Common myeloid progenitor, CD34-positive (primary cell): Measurements from ENCODE around the gene STUM.

Source experiments
- CTCF ChIA-PET: fragments of 350-600 bp; sonication (Branson Sonifier 250); formaldehyde crosslinking; loops from one replicate; lab custom pipeline; 2021; ENCODE audit warnings: antibody characterized with exemption; lab: Charles Lee
- POLR2A ChIA-PET: fragments of 350-600 bp; sonication (Branson Sonifier 250); formaldehyde crosslinking; loops from one replicate; lab custom pipeline; 2021; ENCODE audit warnings: antibody characterized with exemption; lab: Charles Lee
- DNase-seq, 3 donors: peaks; one replicate each; pipeline versions ENCODE4 v3.0.0 to v3.0.0-alpha.2; 2013
- H3K27ac ChIP-seq, 2 experiments: 1 replicate in 1 of 2; 2 replicates in 1 of 2; pipeline ENCODE4 v1.7.0; 2013; ENCODE audit warnings: inconsistent platforms in 2 of 2, low read length in 2 of 2, mild to moderate bottlenecking in 2 of 2, low read depth in 1 of 2, moderate library complexity in 1 of 2; ENCODE audit not compliant: severe bottlenecking in 2 of 2, insufficient read depth in 1 of 2, poor library complexity in 1 of 2
- H3K27me3 ChIP-seq, 5 experiments: replicated peaks in 2 of 5; 1 replicate in 3 of 5; 2 replicates in 2 of 5; pipeline versions ENCODE4 v1.6.1 to v1.7.0; 2013; ENCODE audit warnings: low read length in 4 of 5, mild to moderate bottlenecking in 2 of 5, moderate library complexity in 2 of 5, inconsistent platforms in 1 of 5; ENCODE audit not compliant: insufficient read depth in 5 of 5, control insufficient read depth in 4 of 5
- H3K36me3 ChIP-seq, 4 experiments: 1 replicate in 2 of 4; 2 replicates in 2 of 4; pipeline versions ENCODE4 v1.6.1 to v1.7.0; 2013; ENCODE audit warnings: low read length in 3 of 4, control low read depth in 1 of 4, mild to moderate bottlenecking in 1 of 4; ENCODE audit not compliant: control insufficient read depth in 4 of 4, insufficient read depth in 4 of 4
- H3K4me1 ChIP-seq, 4 experiments: 1 replicate in 3 of 4; 2 replicates in 1 of 4; pipeline versions ENCODE4 v1.6.1 to v1.7.1; 2013; ENCODE audit warnings: low read length in 3 of 4, mild to moderate bottlenecking in 3 of 4, control low read depth in 1 of 4, inconsistent platforms in 1 of 4, moderate library complexity in 1 of 4; ENCODE audit not compliant: control insufficient read depth in 4 of 4, insufficient read depth in 4 of 4; ENCODE audit errors: control extremely low read depth in 1 of 4
- H3K4me3 ChIP-seq, 7 experiments: 1 replicate in 4 of 7; 2 replicates in 3 of 7; pipeline versions ENCODE4 v1.5.1 to v1.7.0; 2013; ENCODE audit warnings: mild to moderate bottlenecking in 7 of 7, low read length in 6 of 7, moderate library complexity in 6 of 7, inconsistent platforms in 2 of 7, low read depth in 2 of 7, control low read depth in 1 of 7; ENCODE audit not compliant: insufficient read depth in 4 of 7, control insufficient read depth in 1 of 7; ENCODE audit errors: extremely low read depth in 1 of 7
- H3K9me3 ChIP-seq, 5 experiments: 1 replicate in 4 of 5; 2 replicates in 1 of 5; pipeline versions ENCODE4 v1.6.1 to v1.7.1; 2013; ENCODE audit warnings: low read length in 4 of 5, mild to moderate bottlenecking in 2 of 5, inconsistent platforms in 1 of 5, low read depth in 1 of 5, moderate library complexity in 1 of 5; ENCODE audit not compliant: control insufficient read depth in 4 of 5, insufficient read depth in 2 of 5; ENCODE audit errors: control extremely low read depth in 1 of 5
- WGBS: methylation state at CpG from one replicate; pipeline ENCODE4 v1.1.5; 2013; ENCODE audit not compliant: insufficient coverage; 5-methylcytosine and 5-hydroxymethylcytosine counted together

STUM gene

DNA sequence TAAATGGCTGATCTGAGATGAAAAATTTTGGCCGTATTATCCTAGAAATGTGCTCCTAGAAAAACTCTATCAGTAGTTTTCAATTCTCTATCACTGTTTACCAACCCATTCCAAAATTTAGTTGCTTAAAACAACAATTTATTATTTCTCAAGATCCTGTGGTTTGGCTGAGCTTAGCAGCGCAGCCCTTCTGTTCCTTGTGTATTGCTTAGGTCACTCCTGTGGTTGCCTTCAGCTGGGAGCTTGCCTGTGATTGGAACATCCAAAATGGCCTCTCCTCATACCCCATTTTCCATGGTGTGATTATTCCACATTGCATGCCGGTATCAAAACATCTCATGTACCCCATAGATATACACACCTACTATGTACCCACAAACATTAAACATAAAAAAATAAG is 22.8 kb upstream of the STUM start:
- DNase-seq, result no peak
- ChIA-PET CTCF (interaction anchor here (1.9 kb wide), 1 partner anchor 10 kb away, joined by 5 read pairs; no protein-coding TSS in a partner anchor), POLR2A (no interaction called here)
- Histone ChIP-seq H3K27ac (no peak overlapping the region), H3K36me3 (no peaks in the 10 kb centered on the region), H3K4me1 (no peaks in the 10 kb centered on the region), H3K9me3 (peaks cover 0 to 5% (median 3%) of the 10 kb centered on the region in 5 experiments), H3K4me3 (no peak overlapping the region), H3K27me3 (peaks cover 0 to 2% (median 0%) of the 10 kb centered on the region in 5 experiments)
- whole genome bisulfite sequencing, result 100% methylated on average over 1 of the region's 3 CpGs

DNA sequence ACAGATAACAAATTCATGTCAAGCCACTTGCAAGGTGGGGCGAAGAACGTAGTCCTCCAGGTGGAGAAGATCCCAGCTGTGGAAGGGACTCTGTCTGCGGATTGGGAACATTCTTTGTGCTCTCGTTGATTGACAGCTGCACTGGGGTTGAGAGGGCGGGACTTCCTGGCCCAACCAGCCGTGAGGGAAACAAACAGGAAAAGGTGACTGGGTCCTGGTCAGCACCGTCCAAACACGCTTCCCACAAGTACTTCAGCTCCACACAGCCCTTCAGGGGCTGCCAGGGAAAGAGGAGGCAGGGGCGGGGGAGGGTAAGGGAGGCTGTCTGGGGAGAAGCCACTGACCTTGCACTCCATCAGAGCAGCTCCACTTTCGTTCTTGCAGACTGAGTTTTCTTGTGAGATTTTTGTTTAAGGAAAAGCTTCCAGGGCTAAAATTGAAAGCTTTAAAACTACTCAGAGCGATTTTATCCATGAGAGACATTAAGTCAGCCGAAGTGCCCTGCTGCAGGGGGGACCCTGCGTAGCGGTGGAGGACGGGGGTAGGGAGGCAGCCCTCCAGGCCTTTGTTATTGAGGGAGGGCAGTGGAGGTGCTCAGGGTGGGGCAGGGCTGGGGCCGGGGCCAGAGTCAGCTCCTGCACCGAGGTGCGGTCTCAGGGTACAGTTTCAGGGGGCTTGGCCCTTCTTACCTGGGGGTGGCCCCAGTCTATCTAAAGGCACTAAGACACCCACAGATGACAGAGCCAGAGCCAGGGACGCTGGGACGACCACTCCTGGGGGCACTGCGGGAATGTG is 21.6 kb upstream of the STUM start:
- Histone ChIP-seq H3K9me3 (peaks cover 0 to 5% (median 3%) of the 10 kb centered on the region in 5 experiments), H3K4me1 (no peaks in the 10 kb centered on the region), H3K27me3 (peaks cover 0 to 4% (median 0%) of the 10 kb centered on the region in 5 experiments), H3K4me3 (no peak overlapping the region), H3K36me3 (no peaks in the 10 kb centered on the region), H3K27ac (no peak overlapping the region)
- WGBS, result 93% methylated on average over 17 of the region's 21 CpGs
- CTCF ChIA-PET, result interaction anchor here (1.0 kb wide), 1 partner anchor 8 kb away, joined by 3 read pairs; no protein-coding TSS in a partner anchor
- POLR2A ChIA-PET, result no interaction called here
- no peak for DNase-seq

DNA sequence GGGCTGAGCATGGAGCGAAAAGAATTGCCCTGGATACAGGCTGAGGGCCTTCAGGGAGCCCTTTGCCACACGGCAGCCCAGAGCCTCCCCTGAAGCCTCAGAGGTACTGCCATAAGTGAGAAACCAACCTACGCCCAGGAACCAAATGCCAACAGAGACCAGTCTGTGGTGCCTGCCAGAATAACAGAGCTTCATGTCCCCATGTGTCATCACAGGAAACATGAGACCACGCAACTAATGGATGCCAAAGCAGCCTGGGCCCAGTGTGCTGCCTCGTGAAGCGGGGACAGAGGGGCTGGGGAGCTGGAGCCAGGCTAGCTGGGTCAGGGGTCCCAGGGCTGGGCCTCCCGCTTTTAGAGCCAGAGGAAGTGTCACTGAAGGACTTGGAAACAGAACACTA is 18.7 kb upstream of the STUM start:
- 100% methylated on average over 5 of the region's 7 CpGs for WGBS
- ChIA-PET POLR2A (no interaction called here), CTCF (no interaction called here)
- Histone ChIP-seq H3K36me3 (no peaks in the 10 kb centered on the region), H3K4me3 (no peak overlapping the region), H3K27ac (no peak overlapping the region), H3K4me1 (no peaks in the 10 kb centered on the region), H3K27me3 (peaks cover 0 to 4% (median 0%) of the 10 kb centered on the region in 5 experiments), H3K9me3 (no peaks in the 10 kb centered on the region)
- no peak for DNase-seq

- H3K27me3 ChIP-seq, result peaks cover 0 to 4% (median 0%) of the 10 kb centered on the region in 5 experiments
- WGBS, result 94% methylated on average over 5 of the region's 6 CpGs
- H3K4me3 ChIP-seq, result no peak overlapping the region
- no peak for DNase-seq
- no peaks in the 10 kb centered on the region for H3K36me3 ChIP-seq
- no peaks in the 10 kb centered on the region for H3K4me1 ChIP-seq
- no peaks in the 10 kb centered on the region for H3K9me3 ChIP-seq
- ChIA-PET POLR2A (no interaction called here), CTCF (interaction anchor here (1.0 to 1.5 kb wide), 3 partner anchors 19 to 86 kb away, joined by 3 to 5 read pairs (median 3); no protein-coding TSS in a partner anchor)
- no peak overlapping the region for H3K27ac ChIP-seq
These were observed 18.0 kb upstream of the STUM start for GRCh38 chr1:226530591-226530990.

DNA sequence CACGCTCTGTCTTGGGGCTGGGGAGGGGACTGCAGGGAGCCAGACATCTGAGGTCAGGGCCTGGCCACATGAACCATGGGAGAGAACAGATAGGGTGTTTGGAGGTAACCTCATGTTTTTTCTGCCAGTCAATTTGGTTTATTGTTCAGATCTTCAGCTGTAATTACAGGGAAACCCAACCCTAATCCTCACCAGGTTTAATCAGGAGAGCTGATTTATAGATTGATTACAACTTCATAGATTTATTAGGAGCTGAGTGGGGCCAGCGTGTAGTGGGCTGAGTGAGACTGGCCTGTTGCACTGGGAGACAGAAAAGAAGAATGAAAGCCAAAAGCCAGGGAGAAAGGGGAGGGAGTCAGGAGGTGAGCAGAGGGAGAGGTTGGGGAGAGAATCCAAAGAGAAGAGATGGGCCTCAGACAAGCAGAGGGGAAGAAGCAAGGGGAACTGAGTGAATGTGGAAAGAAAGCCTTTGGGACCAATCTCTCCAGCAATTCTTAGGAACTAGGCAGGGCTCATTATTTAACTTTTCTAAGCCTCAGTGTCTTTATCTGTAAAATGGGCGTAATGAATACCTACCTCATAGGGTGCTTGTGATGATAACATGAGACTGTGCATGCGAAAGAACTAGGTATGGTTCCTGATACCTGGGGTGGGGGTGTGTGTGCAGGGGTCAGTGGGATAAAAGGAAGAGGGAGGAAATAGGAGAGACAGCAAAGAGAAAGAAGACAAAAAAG is 17.0 kb upstream of the STUM start:
- H3K9me3 ChIP-seq, result no peaks in the 10 kb centered on the region
- no peaks in the 10 kb centered on the region for H3K36me3 ChIP-seq
- no peak overlapping the region for H3K4me3 ChIP-seq
- no peaks in the 10 kb centered on the region for H3K4me1 ChIP-seq
- H3K27me3 ChIP-seq, result peaks cover 0 to 4% (median 0%) of the 10 kb centered on the region in 5 experiments
- no peak overlapping the region for H3K27ac ChIP-seq
- ChIA-PET CTCF (interaction anchor here (1.4 to 1.5 kb wide), 2 partner anchors 18 to 87 kb away, joined by 3 to 5 read pairs; no protein-coding TSS in a partner anchor), POLR2A (no interaction called here)
- DNase-seq, result no peak
- WGBS, result 88% methylated on average over 4 of the region's 4 CpGs

GRCh38 chr1:226532553-226532952 is 16.0 kb upstream of the STUM start:
- H3K9me3 ChIP-seq, result no peaks in the 10 kb centered on the region
- H3K4me3 ChIP-seq, result no peak overlapping the region
- no peaks in the 10 kb centered on the region for H3K4me1 ChIP-seq
- H3K27me3 ChIP-seq, result peaks cover 0 to 4% (median 0%) of the 10 kb centered on the region in 5 experiments
- no peak overlapping the region for H3K27ac ChIP-seq
- no peaks in the 10 kb centered on the region for H3K36me3 ChIP-seq
- DNase-seq, result no peak
- ChIA-PET POLR2A (no interaction called here), CTCF (no interaction called here)
- no CpG with 5 or more reads among the region's 2 CpGs for WGBS
